H9 (cell line): ENCODE data around the gene CHRNA3. TPM values are rescaled to one million over a fixed set of nuclear protein-coding genes. Genes with fewer than 3 reads are reported as not detected.

Source experiments
- DNase-seq: peaks from one replicate; pipeline ENCODE4 v3.0.0-alpha.2; 2017
- H2AFZ ChIP-seq: one replicate; pipeline ENCODE4 v1.6.1; 2013; ENCODE audit warnings: mild to moderate bottlenecking, low read length, control low read depth, moderate library complexity
- H2AK5ac ChIP-seq: 2 replicates; pipeline ENCODE4 v1.6.1; 2013; ENCODE audit warnings: low read length, control low read depth, mixed read lengths; ENCODE audit not compliant: insufficient read length
- H2BK120ac ChIP-seq: one replicate; pipeline ENCODE4 v1.6.1; 2013; ENCODE audit warnings: low read depth, mild to moderate bottlenecking, low read length, control low read depth, inconsistent platforms; ENCODE audit not compliant: poor library complexity, severe bottlenecking
- H2BK12ac ChIP-seq: 2 replicates; pipeline ENCODE4 v1.6.1; 2013; ENCODE audit warnings: low read length, control low read depth, mixed read lengths, low read depth; ENCODE audit not compliant: insufficient read length
- H2BK15ac ChIP-seq: 2 replicates; pipeline ENCODE4 v1.6.1; 2013; ENCODE audit warnings: low read depth, low read length, control low read depth
- H2BK20ac ChIP-seq: one replicate; pipeline ENCODE4 v1.6.1; 2013; ENCODE audit warnings: low read depth, mild to moderate bottlenecking, low read length, control low read depth, inconsistent platforms; ENCODE audit not compliant: poor library complexity, severe bottlenecking
- H2BK5ac ChIP-seq: 2 replicates; pipeline ENCODE4 v1.6.1; 2013; ENCODE audit warnings: low read length, control low read depth, mixed read lengths; ENCODE audit not compliant: insufficient read length
- H3K14ac ChIP-seq: 2 replicates; pipeline ENCODE4 v1.6.1; 2013; ENCODE audit warnings: low read length, control low read depth; ENCODE audit not compliant: insufficient read depth
- H3K18ac ChIP-seq: 2 replicates; pipeline ENCODE4 v1.6.1; 2013; ENCODE audit warnings: low read depth, mild to moderate bottlenecking, mixed read lengths, low read length, control low read depth; ENCODE audit not compliant: insufficient read length
- H3K23ac ChIP-seq: 2 replicates; pipeline ENCODE4 v1.6.1; 2013; ENCODE audit warnings: low read length, control low read depth, mixed read lengths, low read depth; ENCODE audit not compliant: insufficient read length
- H3K23me2 ChIP-seq: 2 replicates; pipeline ENCODE4 v1.6.1; 2013; ENCODE audit warnings: low read depth, mild to moderate bottlenecking, mixed read lengths, low read length, control low read depth; ENCODE audit not compliant: insufficient read length, poor library complexity, severe bottlenecking
- H3K27ac ChIP-seq: 2 replicates; pipeline ENCODE4 v1.5.1; 2013; ENCODE audit warnings: low read length, control low read depth, mixed read lengths, low read depth; ENCODE audit not compliant: insufficient read length
- H3K27me3 ChIP-seq: 2 replicates; pipeline ENCODE4 v1.6.1; 2013; ENCODE audit warnings: low read length, control low read depth, inconsistent platforms; ENCODE audit not compliant: insufficient read depth
- H3K4ac ChIP-seq: 2 replicates; pipeline ENCODE4 v1.6.1; 2013; ENCODE audit warnings: low read depth, mild to moderate bottlenecking, control low read depth, inconsistent platforms, low read length, moderate library complexity
- H3K4me1 ChIP-seq: 2 replicates; pipeline ENCODE4 v1.6.1; 2013; ENCODE audit warnings: low read length, control low read depth, inconsistent platforms; ENCODE audit not compliant: insufficient read depth
- H3K4me2 ChIP-seq: 2 replicates; pipeline ENCODE4 v1.6.1; 2013; ENCODE audit warnings: low read length, control low read depth, mixed read lengths; ENCODE audit not compliant: insufficient read length, insufficient read depth
- H3K56ac ChIP-seq: 2 replicates; pipeline ENCODE4 v1.6.1; 2013; ENCODE audit warnings: low read depth, mild to moderate bottlenecking, mixed read lengths, low read length, control low read depth; ENCODE audit not compliant: insufficient read length
- H3K79me1 ChIP-seq: 2 replicates; pipeline ENCODE4 v1.6.1; 2013; ENCODE audit warnings: low read depth, mild to moderate bottlenecking, moderate library complexity, low read length, control low read depth, inconsistent platforms; ENCODE audit not compliant: insufficient read depth, poor library complexity, severe bottlenecking
- H3K79me2 ChIP-seq: 2 replicates; pipeline ENCODE4 v1.6.1; 2013; ENCODE audit warnings: low read length, control low read depth, inconsistent platforms; ENCODE audit not compliant: insufficient read depth
- H3K9ac ChIP-seq: 2 replicates; pipeline ENCODE4 v1.6.1; 2013; ENCODE audit warnings: low read length, control low read depth, mixed read lengths; ENCODE audit not compliant: insufficient read length; ENCODE audit errors: extremely low read depth
- H3K9me3 ChIP-seq: one replicate; pipeline ENCODE4 v1.6.1; 2013; ENCODE audit warnings: low read depth, low read length, inconsistent platforms; ENCODE audit not compliant: control insufficient read depth
- H3T11ph ChIP-seq: one replicate; pipeline ENCODE4 v1.6.1; 2013; ENCODE audit warnings: mild to moderate bottlenecking, low read length, control low read depth, inconsistent platforms
- H4K20me1 ChIP-seq: one replicate; pipeline ENCODE4 v1.6.1; 2013; ENCODE audit not compliant: control insufficient read depth, insufficient read length, insufficient read depth
- H4K5ac ChIP-seq: 2 replicates; pipeline ENCODE4 v1.6.1; 2013; ENCODE audit warnings: low read depth, mild to moderate bottlenecking, mixed read lengths, low read length, control low read depth; ENCODE audit not compliant: insufficient read length
- H4K8ac ChIP-seq: replicated peaks from 2 replicates; pipeline ENCODE4 v1.6.1; 2013; ENCODE audit warnings: low read length, control low read depth, mixed read lengths, low read depth; ENCODE audit not compliant: insufficient read length
- H4K91ac ChIP-seq: 2 replicates; pipeline ENCODE4 v1.6.1; 2013; ENCODE audit warnings: low read depth, mild to moderate bottlenecking, moderate library complexity, mixed read lengths, low read length, control low read depth; ENCODE audit not compliant: insufficient read length
- H3K27ac Mint-ChIP-seq, 3 experiments: 2 replicates in 2 of 3; 3 replicates in 1 of 3; pipeline ENCODE4 v1.8.0; 2020 to 2021; ENCODE audit warnings: mixed read lengths in 3 of 3, mild to moderate bottlenecking in 1 of 3, moderate library complexity in 1 of 3
- H3K27me3 Mint-ChIP-seq: 2 replicates; pipeline ENCODE4 v1.8.0; 2021; ENCODE audit warnings: low read depth, mild to moderate bottlenecking, moderate library complexity, mixed read lengths
- H3K36me3 Mint-ChIP-seq, 3 experiments: 2 replicates in 2 of 3; 3 replicates in 1 of 3; pipeline ENCODE4 v1.8.0; 2020 to 2021; ENCODE audit warnings: low read depth in 3 of 3, mixed read lengths in 3 of 3; ENCODE audit not compliant: insufficient read depth in 1 of 3
- H3K4me1 Mint-ChIP-seq, 2 experiments: 2 replicates each; pipeline ENCODE4 v1.8.0; 2020; ENCODE audit warnings: mixed read lengths in 2 of 2
- H3K4me3 Mint-ChIP-seq, 2 experiments: 2 replicates in 1 of 2; 3 replicates in 1 of 2; pipeline ENCODE4 v1.8.0; 2020 to 2021; ENCODE audit warnings: mild to moderate bottlenecking in 2 of 2, mixed read lengths in 2 of 2, moderate library complexity in 1 of 2
- H3K9me3 Mint-ChIP-seq, 2 experiments: 2 replicates in 1 of 2; 3 replicates in 1 of 2; pipeline ENCODE4 v1.8.0; 2020; ENCODE audit warnings: mild to moderate bottlenecking in 2 of 2, mixed read lengths in 2 of 2, moderate library complexity in 1 of 2
- CTCF ChIP-seq: fragments of 200-600 bp; sonication (generic); conservative IDR thresholded peaks from 3 replicates; pipeline ENCODE4 v1.8.0; 2021; ENCODE audit warnings: antibody characterized with exemption, mild to moderate bottlenecking
- WGBS: extraction: QIAGEN DNeasy Blood & Tissue Kit; methylation state at CpG from one replicate; pipeline ENCODE4 v1.1.7; 2013; ENCODE audit warnings: missing lambda C conversion rate, low lambda C conversion rate, mixed read lengths; ENCODE audit not compliant: insufficient read length; ENCODE audit errors: extremely low coverage; 5-methylcytosine and 5-hydroxymethylcytosine counted together
- total RNA-seq: library from RNA; stranded (reverse); gene quantifications from 2 replicates; pipeline ENCODE4 v1.2.1, GENCODE V29; 2021

CHRNA3 gene
- total RNA-seq, 1 experiment from 2014 or later, result 0.81 TPM

DNA sequence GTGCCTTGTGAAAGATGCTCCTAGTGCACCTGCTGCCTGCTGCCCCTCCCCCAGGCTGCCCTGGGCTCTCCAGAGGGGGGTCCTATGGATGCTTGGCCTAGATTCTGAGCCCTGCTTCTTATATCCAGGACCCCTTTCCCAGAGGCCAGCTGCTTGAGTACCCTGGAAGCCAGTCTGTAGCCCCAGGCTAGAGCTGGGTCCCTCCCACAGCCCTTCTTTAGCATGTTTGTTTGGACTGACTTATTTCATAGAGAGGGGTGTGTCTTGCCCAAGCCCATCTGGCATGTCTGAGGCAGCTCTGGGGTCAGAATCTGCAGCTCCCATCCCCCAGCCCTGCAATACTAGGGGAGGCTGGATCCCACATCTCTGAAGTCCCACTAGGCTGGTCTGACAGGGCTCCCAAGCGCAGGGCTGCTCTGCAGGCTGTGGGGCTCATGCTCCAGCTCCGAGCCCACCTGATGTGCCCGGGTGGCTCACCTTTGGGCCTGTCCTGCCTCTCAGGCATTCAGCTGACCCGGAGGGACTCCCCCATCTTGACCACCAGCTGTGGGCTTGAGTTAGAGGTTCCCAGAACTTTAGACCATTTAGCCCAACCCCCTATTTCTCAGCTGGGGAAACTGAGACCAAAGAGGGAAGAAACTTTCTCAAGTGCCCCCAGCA is 17.1 kb upstream of the CHRNA3 start:
- H3K23me2 ChIP-seq, result peaks cover 4% of the 10 kb centered on the region
- H4K20me1 ChIP-seq, result no peaks in the 10 kb centered on the region
- no peaks in the 10 kb centered on the region for H3K4me1 ChIP-seq
- H2BK12ac ChIP-seq, result no peak overlapping the region
- no peak overlapping the region for H4K5ac ChIP-seq
- H3K4ac ChIP-seq, result no peak overlapping the region
- H3K4me2 ChIP-seq, result no peak overlapping the region
- H3K79me1 ChIP-seq, result no peaks in the 10 kb centered on the region
- Mint-ChIP-seq H3K4me1 (peaks cover 13 to 24% of the 10 kb centered on the region in 2 experiments), H3K36me3 (peaks cover 0 to 7% (median 0%) of the 10 kb centered on the region in 3 experiments; a peak in 3 of 7 replicates), H3K9me3 (no peaks in the 10 kb centered on the region; a peak in 4 of 5 replicates), H3K27ac (no peak overlapping the region), H3K27me3 (peaks cover 27% of the 10 kb centered on the region), H3K4me3 (no peak overlapping the region)
- no peak for TF ChIP-seq CTCF
- H2BK15ac ChIP-seq, result no peak overlapping the region
- H2BK120ac ChIP-seq, result no peak overlapping the region
- H2AFZ ChIP-seq, result no peak overlapping the region
- no peak overlapping the region for H2AK5ac ChIP-seq
- no peak overlapping the region for H3T11ph ChIP-seq
- H3K27me3 ChIP-seq, result no peaks in the 10 kb centered on the region; the same call in 1 of the 2 replicates
- H3K14ac ChIP-seq, result no peak overlapping the region
- no peak overlapping the region for H3K9ac ChIP-seq
- H3K27ac ChIP-seq, result no peak overlapping the region
- H3K23ac ChIP-seq, result no peak overlapping the region
- H2BK5ac ChIP-seq, result no peak overlapping the region
- no peak overlapping the region for H3K56ac ChIP-seq
- no peak overlapping the region for H4K8ac ChIP-seq
- no peaks in the 10 kb centered on the region for H3K9me3 ChIP-seq
- H3K18ac ChIP-seq, result no peak overlapping the region
- no peak overlapping the region for H2BK20ac ChIP-seq
- no peak overlapping the region for H4K91ac ChIP-seq
- no peak for DNase-seq
- WGBS, result no CpG with 5 or more reads among the region's 4 CpGs
- H3K79me2 ChIP-seq, result no peaks in the 10 kb centered on the region
